C4-2B (cell line): ENCODE results near the gene MAP2K2.

Source experiments
- ZFX ChIP-seq: fragments of 450-650 bp; IDR thresholded peaks from 2 replicates; pipeline ENCODE4 v1.6.1; 2017
- TF ChIP-seq, protein P1 (sequence below): fragments of 450-650 bp; conservative IDR thresholded peaks from 2 replicates; pipeline ENCODE4 v1.5.1; 2017; ENCODE audit warnings: mild to moderate bottlenecking

DNA sequence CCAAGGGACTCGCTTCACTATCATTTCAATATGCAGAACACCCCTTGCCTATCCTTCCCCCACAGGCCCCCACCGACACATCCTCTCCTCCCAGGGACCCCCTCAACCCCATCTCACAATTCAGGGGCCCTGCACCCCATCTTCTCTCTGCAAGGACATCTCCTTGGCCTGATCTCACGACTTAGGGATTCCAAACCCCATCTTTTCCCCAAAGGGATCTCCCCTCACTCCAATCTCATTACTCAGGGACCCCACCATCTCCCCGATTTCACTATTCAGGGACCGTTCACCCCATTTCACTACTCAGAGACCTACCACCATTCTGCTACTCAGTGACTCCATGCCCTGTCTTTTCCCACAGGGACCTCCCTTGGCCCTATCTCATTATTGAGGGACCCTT lies 1.4 kb downstream of the MAP2K2 start:
- TF ChIP-seq, protein P1, sequence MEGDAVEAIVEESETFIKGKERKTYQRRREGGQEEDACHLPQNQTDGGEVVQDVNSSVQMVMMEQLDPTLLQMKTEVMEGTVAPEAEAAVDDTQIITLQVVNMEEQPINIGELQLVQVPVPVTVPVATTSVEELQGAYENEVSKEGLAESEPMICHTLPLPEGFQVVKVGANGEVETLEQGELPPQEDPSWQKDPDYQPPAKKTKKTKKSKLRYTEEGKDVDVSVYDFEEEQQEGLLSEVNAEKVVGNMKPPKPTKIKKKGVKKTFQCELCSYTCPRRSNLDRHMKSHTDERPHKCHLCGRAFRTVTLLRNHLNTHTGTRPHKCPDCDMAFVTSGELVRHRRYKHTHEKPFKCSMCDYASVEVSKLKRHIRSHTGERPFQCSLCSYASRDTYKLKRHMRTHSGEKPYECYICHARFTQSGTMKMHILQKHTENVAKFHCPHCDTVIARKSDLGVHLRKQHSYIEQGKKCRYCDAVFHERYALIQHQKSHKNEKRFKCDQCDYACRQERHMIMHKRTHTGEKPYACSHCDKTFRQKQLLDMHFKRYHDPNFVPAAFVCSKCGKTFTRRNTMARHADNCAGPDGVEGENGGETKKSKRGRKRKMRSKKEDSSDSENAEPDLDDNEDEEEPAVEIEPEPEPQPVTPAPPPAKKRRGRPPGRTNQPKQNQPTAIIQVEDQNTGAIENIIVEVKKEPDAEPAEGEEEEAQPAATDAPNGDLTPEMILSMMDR = no peak
- no peak for TF ChIP-seq ZFX
